CD1c-positive myeloid dendritic cell (primary cell): ENCODE results near the gene TAPBP.
A peak's percentile ranks its signal among the peaks of the same experiment; 100 is the strongest.
"Not testable (repeated sequence)": the region's sequence is repeated elsewhere in the genome, so short reads cannot be mapped to it uniquely, and the experiment has no call there.

Experiments
- DNase-seq: peaks from one replicate; pipeline ENCODE4 v3.0.0-alpha.2; 2016; ENCODE audit errors: extremely low spot score

The TAPBP gene

GRCh38 chr6:33313709-33314514, at the start of gene TAPBP:
TSS of gene TAPBP (minus strand) at chr6:33314078. CDS start at chr6:33314041, 37 bp downstream.
- DNase-seq: peak; percentile 84

- DNase-seq: not testable (repeated sequence)
These were observed 49.6 kb upstream of the TAPBP start for GRCh38 chr6:33363486-33363885.

- no peak for DNase-seq
These were observed 45.5 kb upstream of the TAPBP start for GRCh38 chr6:33359331-33359730.

- not testable (repeated sequence) for DNase-seq
These were observed 43.4 kb upstream of the TAPBP start for GRCh38 chr6:33357160-33357871.

- DNase-seq: no peak
These were observed 42.4 kb upstream of the TAPBP start for GRCh38 chr6:33356295-33356694.

GRCh38 chr6:33355860-33356259, 42.0 kb upstream of the TAPBP start:
- DNase-seq: not testable (repeated sequence)

- DNase-seq: no peak
These were observed 33.9 kb upstream of the TAPBP start for GRCh38 chr6:33347816-33348215.

GRCh38 chr6:33346972-33347371, 33.1 kb upstream of the TAPBP start:
- not testable (repeated sequence) for DNase-seq

GRCh38 chr6:33344701-33345697, 31.1 kb upstream of the TAPBP start:
- DNase-seq: peak; percentile 83

- DNase-seq: peak; percentile 58
These were observed 30.2 kb upstream of the TAPBP start for GRCh38 chr6:33343953-33344611.

- not testable (repeated sequence) for DNase-seq
These were observed 29.7 kb upstream of the TAPBP start for GRCh38 chr6:33343606-33343952.

- DNase-seq: no peak
These were observed 25.3 kb upstream of the TAPBP start for GRCh38 chr6:33339193-33339592.

GRCh38 chr6:33336495-33336894, 22.6 kb upstream of the TAPBP start:
- DNase-seq: no peak

- DNase-seq: no peak
These were observed 22.0 kb upstream of the TAPBP start for GRCh38 chr6:33335916-33336315.

GRCh38 chr6:33333666-33334065, 19.8 kb upstream of the TAPBP start:
- no peak for DNase-seq

GRCh38 chr6:33330736-33331135, 16.9 kb upstream of the TAPBP start:
- no peak for DNase-seq

- no peak for DNase-seq
These were observed 15.2 kb upstream of the TAPBP start for GRCh38 chr6:33329058-33329457.

GRCh38 chr6:33324125-33324524, 10.2 kb upstream of the TAPBP start:
- peak; percentile 36 for DNase-seq

GRCh38 chr6:33323623-33323948, 9.7 kb upstream of the TAPBP start:
- DNase-seq: no peak

- DNase-seq: no peak
These were observed 7.3 kb upstream of the TAPBP start for GRCh38 chr6:33321227-33321626.
